ENCODE data around the gene MTOR.

DNA sequence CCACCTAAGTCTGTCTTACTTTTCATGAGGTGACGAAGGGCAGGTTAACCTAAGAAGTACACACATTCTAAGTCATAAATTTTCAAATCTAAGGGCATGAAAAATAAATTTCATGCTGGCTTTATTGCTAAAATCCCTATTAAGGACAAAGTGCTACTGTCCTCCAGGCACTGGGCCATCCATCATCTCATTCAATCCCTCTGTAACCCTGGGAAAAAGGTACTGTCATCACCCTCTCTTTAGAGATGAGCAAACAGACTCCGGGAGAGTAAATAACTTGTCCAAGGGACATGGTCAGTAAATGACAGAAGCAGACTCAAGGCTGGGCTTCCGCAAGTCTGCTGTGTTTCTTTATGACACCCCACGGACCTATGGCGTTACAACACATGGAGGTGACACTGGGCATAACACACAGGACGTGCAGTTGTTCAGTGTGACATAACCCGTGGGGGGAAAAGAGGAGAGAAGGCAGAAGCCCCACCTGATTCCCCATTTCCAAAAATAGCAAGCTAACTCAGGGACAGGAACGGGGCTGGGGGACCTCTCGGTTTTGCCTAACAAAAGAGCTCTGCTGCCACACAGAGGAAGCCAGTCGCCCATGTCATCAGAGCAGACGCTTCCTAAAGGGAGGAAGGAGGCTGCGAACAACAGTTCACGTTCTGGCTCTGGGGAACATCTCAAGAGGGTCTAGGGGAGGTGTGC, 190.0 kb downstream of the MTOR start:
- no peak for TF ChIP-seq POLR2AphosphoS5 (IDR thresholded peaks at IDR 0.05; ENCODE audit: low read depth, low read length)
- TF ChIP-seq, protein P1, sequence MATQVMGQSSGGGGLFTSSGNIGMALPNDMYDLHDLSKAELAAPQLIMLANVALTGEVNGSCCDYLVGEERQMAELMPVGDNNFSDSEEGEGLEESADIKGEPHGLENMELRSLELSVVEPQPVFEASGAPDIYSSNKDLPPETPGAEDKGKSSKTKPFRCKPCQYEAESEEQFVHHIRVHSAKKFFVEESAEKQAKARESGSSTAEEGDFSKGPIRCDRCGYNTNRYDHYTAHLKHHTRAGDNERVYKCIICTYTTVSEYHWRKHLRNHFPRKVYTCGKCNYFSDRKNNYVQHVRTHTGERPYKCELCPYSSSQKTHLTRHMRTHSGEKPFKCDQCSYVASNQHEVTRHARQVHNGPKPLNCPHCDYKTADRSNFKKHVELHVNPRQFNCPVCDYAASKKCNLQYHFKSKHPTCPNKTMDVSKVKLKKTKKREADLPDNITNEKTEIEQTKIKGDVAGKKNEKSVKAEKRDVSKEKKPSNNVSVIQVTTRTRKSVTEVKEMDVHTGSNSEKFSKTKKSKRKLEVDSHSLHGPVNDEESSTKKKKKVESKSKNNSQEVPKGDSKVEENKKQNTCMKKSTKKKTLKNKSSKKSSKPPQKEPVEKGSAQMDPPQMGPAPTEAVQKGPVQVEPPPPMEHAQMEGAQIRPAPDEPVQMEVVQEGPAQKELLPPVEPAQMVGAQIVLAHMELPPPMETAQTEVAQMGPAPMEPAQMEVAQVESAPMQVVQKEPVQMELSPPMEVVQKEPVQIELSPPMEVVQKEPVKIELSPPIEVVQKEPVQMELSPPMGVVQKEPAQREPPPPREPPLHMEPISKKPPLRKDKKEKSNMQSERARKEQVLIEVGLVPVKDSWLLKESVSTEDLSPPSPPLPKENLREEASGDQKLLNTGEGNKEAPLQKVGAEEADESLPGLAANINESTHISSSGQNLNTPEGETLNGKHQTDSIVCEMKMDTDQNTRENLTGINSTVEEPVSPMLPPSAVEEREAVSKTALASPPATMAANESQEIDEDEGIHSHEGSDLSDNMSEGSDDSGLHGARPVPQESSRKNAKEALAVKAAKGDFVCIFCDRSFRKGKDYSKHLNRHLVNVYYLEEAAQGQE (IDR thresholded peaks at IDR 0.05; ENCODE audit: insufficient read depth in 1 of 2, low read depth in 2 of 2, low read length in 2 of 2) = no peak
- no peak for TF ChIP-seq TAF1 (IDR thresholded peaks at IDR 0.05; ENCODE audit: borderline replicate concordance, insufficient read depth, low read length)
- no peak for TF ChIP-seq SIN3A (IDR thresholded peaks at IDR 0.05; ENCODE audit: borderline replicate concordance, insufficient read depth, low read length)

Measured in PFSK-1 (cell line).